Lung (tissue), 12 donors: ENCODE results near the gene CHMP4A. TPM values are rescaled to one million over a fixed set of nuclear protein-coding genes. Genes with fewer than 3 reads are reported as not detected.

Experiments used
- ATAC-seq: fragments of 200-7000 bp; cut with Tn5 transposase; one replicate; pipeline ENCODE4 v1.9.1; 2020; ENCODE audit warnings: moderate number of reproducible peaks; ENCODE audit not compliant: insufficient read depth, low FRiP score
- DNase-seq, 3 donors: peaks; one replicate each; pipeline ENCODE4 v3.0.0-alpha.2; 2013 to 2017
- H3K27ac ChIP-seq, 2 donors: one replicate each; pipeline ENCODE4 v1.5.1; 2013; ENCODE audit warnings: mild to moderate bottlenecking in 2 of 2, moderate library complexity in 2 of 2, control low read depth in 1 of 2, inconsistent platforms in 1 of 2, low read depth in 1 of 2, low read length in 1 of 2
- H3K27me3 ChIP-seq, 3 donors: one replicate each; pipeline ENCODE4 v1.5.1; 2013; ENCODE audit warnings: low read length in 2 of 3; ENCODE audit not compliant: control insufficient read depth in 3 of 3, insufficient read depth in 3 of 3
- H3K36me3 ChIP-seq, 4 donors: one replicate each; pipeline ENCODE4 v1.5.1; 2013; ENCODE audit warnings: low read length in 4 of 4, mild to moderate bottlenecking in 1 of 4, moderate library complexity in 1 of 4; ENCODE audit not compliant: control insufficient read depth in 4 of 4, insufficient read depth in 4 of 4
- H3K4me1 ChIP-seq, 5 donors: one replicate each; pipeline ENCODE4 v1.5.1; 2013; ENCODE audit warnings: low read length in 5 of 5, mild to moderate bottlenecking in 2 of 5, moderate library complexity in 1 of 5; ENCODE audit not compliant: control insufficient read depth in 5 of 5, insufficient read depth in 5 of 5
- H3K4me3 ChIP-seq: one replicate; pipeline ENCODE4 v1.5.1; 2013; ENCODE audit warnings: mild to moderate bottlenecking, control low read depth, moderate library complexity
- H3K9ac ChIP-seq, 2 donors: one replicate each; pipeline ENCODE4 v1.5.1; 2013; ENCODE audit warnings: low read length in 2 of 2, control low read depth in 1 of 2; ENCODE audit not compliant: insufficient read depth in 1 of 2
- H3K9me3 ChIP-seq, 4 donors: one replicate each; pipeline ENCODE4 v1.5.1; 2013; ENCODE audit warnings: low read length in 3 of 4, mild to moderate bottlenecking in 1 of 4, moderate library complexity in 1 of 4; ENCODE audit not compliant: control insufficient read depth in 4 of 4, insufficient read depth in 3 of 4
- CTCF ChIP-seq: IDR thresholded peaks from 2 replicates; pipeline ENCODE4 v1.5.1; 2012; ENCODE audit warnings: mild to moderate bottlenecking; ENCODE audit errors: control extremely low read depth, extremely low read depth
- WGBS, 2 donors: extraction: QIAGEN DNeasy Blood & Tissue Kit; methylation state at CpG; one replicate each; pipeline ENCODE4 v1.1.7; 2013; 5-methylcytosine and 5-hydroxymethylcytosine counted together
- polyA plus RNA-seq, 2 donors: library from polyadenylated mRNA; stranded (reverse); fragments of 200-250 nt; gene quantifications; one replicate each; pipeline ENCODE4 v1.2.1, GENCODE V29; 2013
- total RNA-seq, 2 donors: library from RNA; depleted of rRNA in 1 of 2; stranded (reverse); fragments of >200 nt in 1 of 2; gene quantifications; one replicate each; pipeline ENCODE4 v1.2.1, GENCODE V29; 2014 to 2021
- donor health status: control.
- donor health status: control.
- donor health status: Bipolar disorder and iron deficiency.
- donor health status: healthy.
- donor health status: DM: yes; HTN: yes; CAD: no.

CHMP4A gene
- total and polyA plus RNA-seq, 4 donors = 37.2 to 103 (median 60.6) TPM

DNA sequence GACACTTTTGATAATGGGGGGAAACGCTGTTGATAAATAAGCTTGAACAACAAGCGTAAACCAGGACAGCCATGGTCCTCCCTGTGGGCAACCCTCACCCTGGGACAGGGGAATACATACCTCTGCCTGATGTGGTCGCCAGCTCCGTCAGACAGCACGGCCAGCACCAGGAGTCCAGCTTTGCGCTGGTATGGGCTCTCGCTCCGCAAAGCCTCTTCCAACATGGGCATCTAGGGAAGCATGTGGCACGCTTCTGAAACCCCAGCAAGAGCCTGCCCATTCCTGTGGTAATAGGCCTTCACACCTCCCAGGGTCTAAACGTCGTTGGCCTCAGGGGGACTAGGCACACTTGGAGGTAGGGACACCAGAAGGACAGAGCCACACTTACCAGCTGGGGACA is 27.5 kb downstream of the CHMP4A start:
- Histone ChIP-seq H3K4me1 (peaks cover 0 to 8% (median 5%) of the 10 kb centered on the region in 5 donors), H3K9ac (no peak overlapping the region), H3K36me3 (peaks cover 23 to 54% (median 28%) of the 10 kb centered on the region in 4 donors), H3K9me3 (no peaks in the 10 kb centered on the region), H3K27me3 (no peaks in the 10 kb centered on the region), H3K27ac (no peak overlapping the region), H3K4me3 (no peak overlapping the region)
- DNase-seq = no peak
- 92 to 96% methylated on average over 11 of the region's 11 CpGs for WGBS, 2 donors
- no peak for TF ChIP-seq CTCF
- ATAC-seq = no peak

DNA sequence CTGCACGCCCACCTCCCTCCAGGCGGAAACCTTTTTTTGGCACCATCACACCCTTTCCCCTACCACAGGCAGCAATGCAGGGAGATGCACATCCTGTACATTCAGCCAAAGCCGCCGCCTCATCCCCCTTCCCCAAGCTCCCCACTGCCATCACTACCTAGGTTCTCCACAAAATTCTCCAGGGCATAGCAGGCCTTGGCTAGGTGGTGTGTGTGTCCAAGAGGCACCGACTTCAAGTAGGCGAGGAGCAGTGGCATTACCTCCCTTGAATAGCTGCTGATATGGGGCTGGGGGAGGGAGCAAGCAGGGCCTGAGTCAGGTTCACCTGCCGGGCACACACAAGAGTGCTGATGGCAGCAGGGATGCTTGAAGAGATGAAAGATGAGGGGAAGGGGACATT is 28.3 kb downstream of the CHMP4A start:
- ATAC-seq = no peak
- peaks cover 23 to 59% (median 28%) of the 10 kb centered on the region in 4 donors for H3K36me3 ChIP-seq
- H3K27ac ChIP-seq = no peak overlapping the region
- DNase-seq = no peak
- peaks cover 0 to 8% (median 5%) of the 10 kb centered on the region in 5 donors for H3K4me1 ChIP-seq
- no peak overlapping the region for H3K4me3 ChIP-seq
- no peaks in the 10 kb centered on the region for H3K27me3 ChIP-seq
- H3K9ac ChIP-seq = no peak overlapping the region
- no peak for TF ChIP-seq CTCF
- WGBS, 2 donors = 97% methylated on average over 7 of the region's 7 CpGs
- H3K9me3 ChIP-seq = no peaks in the 10 kb centered on the region

DNA sequence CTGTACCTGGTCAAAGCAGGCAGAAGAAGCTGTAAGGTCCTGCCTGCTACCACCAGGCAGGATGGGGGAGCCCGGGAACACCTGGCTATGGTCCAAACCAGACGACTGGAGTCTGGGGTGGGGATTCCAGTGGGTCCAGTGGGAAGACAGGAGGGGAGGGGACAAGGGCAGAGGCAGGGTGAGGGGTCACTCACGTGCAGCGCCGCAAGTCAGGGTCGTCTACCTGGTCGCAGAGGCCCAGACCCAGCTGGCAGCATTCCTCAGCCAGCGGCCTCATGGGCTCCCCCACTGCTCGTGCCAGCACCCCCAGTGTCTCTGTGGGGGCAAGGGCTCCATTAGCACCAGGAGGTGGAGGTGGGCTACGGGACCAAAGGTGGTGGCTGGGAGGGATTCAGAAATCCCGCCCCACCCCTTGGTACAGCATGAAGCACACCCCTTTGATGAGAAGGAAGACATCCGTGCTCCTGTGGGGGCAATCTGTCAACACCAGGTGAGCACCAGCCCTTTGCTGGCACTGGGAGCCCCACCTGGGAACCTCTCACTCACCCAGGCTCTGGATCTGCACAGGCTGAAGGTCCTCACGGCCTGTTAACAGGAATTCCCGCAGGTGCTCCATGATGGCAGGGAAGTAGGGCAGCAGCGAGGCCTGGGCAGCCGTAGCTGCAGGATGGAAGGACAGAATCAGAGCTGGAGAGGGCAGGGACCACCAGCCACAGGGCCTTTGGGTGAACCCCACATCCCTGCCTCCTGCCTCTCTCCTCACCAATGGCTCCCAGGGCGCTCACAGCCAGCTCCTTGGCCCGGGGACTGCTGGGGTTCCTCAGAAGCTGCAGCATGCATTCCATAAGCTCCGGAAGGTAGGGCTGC is 29.0 kb downstream of the CHMP4A start:
- TF ChIP-seq CTCF = no peak
- H3K9ac ChIP-seq = no peak overlapping the region
- no peaks in the 10 kb centered on the region for H3K27me3 ChIP-seq
- no peaks in the 10 kb centered on the region for H3K9me3 ChIP-seq
- no peak overlapping the region for H3K27ac ChIP-seq
- ATAC-seq (no peak), DNase-seq (no peak)
- H3K4me3 ChIP-seq = no peak overlapping the region
- 91 to 92% methylated on average over 19 of the region's 19 CpGs for WGBS, 2 donors
- peaks cover 0 to 8% (median 5%) of the 10 kb centered on the region in 5 donors for H3K4me1 ChIP-seq
- peaks cover 23 to 66% (median 28%) of the 10 kb centered on the region in 4 donors for H3K36me3 ChIP-seq
